Right lobe of liver (tissue), 6 donors: ENCODE data around the gene ZNF791. TPM values are rescaled to one million over a fixed set of nuclear protein-coding genes. Genes with fewer than 3 reads are reported as not detected.

Source experiments
- ATAC-seq, 4 donors: fragments of 200-7000 bp; cut with Tn5 transposase; one replicate each; pipeline ENCODE4 v1.9.1; 2020; ENCODE audit warnings: mild to moderate bottlenecking in 4 of 4, moderate library complexity in 4 of 4
- DNase-seq, 3 donors: peaks; one replicate each; pipeline ENCODE4 v3.0.0-alpha.2; 2020
- H3K27ac ChIP-seq, 3 donors: fragments of 200-600 bp; one replicate each; pipeline ENCODE4 v1.8.0; 2022
- H3K27me3 ChIP-seq, 2 donors: fragments of 200-600 bp; one replicate each; pipeline ENCODE4 v1.8.0; 2022
- H3K36me3 ChIP-seq, 4 donors: fragments of 200-600 bp; sonication (generic) in 1 of 4; one replicate each; pipeline versions ENCODE4 v1.5.1 to v1.8.0; 2017 to 2022; ENCODE audit warnings: control low read depth in 1 of 4
- H3K4me1 ChIP-seq, 4 donors: fragments of 200-600 bp; sonication (generic) in 1 of 4; one replicate each; pipeline versions ENCODE4 v1.5.1 to v1.8.0; 2017 to 2022; ENCODE audit warnings: control low read depth in 1 of 4
- H3K4me3 ChIP-seq, 3 donors: fragments of 200-600 bp; one replicate each; pipeline ENCODE4 v1.8.0; 2022
- H3K9me3 ChIP-seq, 4 donors: fragments of 200-600 bp; sonication (generic) in 1 of 4; one replicate each; pipeline versions ENCODE4 v1.5.1 to v1.8.0; 2017 to 2022; ENCODE audit warnings: control low read depth in 1 of 4
- POLR2A ChIP-seq: fragments of 450-650 bp; IDR thresholded peaks from one replicate; pipeline ENCODE4 v1.6.1; 2017; ENCODE audit warnings: antibody characterized with exemption, mild to moderate bottlenecking
- WGBS: methylation state at CpG from one replicate; pipeline ENCODE4 v1.1.6; 2018; ENCODE audit warnings: low coverage, low lambda C conversion rate; ENCODE audit not compliant: insufficient coverage; ENCODE audit errors: missing lambda C conversion rate; 5-methylcytosine and 5-hydroxymethylcytosine counted together
- intact Hi-C, 2 donors: fragments of 100-400 bp; cut with DNase I; formaldehyde crosslinking; loops; one replicate each; pipeline versions ENCODE4 v1.11.2 to v1.14.1; 2022
- total RNA-seq, 6 experiments: library from RNA; depleted of rRNA in 2 of 6; stranded (reverse); fragments of >200 nt in 2 of 6; fragmentation: NEBNext Ultra II Directional in 3 of 6; extraction: Animal tissue kit (Norgen Biotek cat#: 25700) in 3 of 6; gene quantifications; one replicate each; pipeline versions ENCODE4 v1.1.0 to v1.2.4, GENCODE V29; 2016 to 2023
- TF ChIP-seq, protein P1 (sequence below), 4 donors: fragments of 200-600 bp in 3 of 4; fragments of 450-650 bp in 1 of 4; IDR thresholded peaks; one replicate each; pipeline versions ENCODE4 v1.5.1 to v1.8.0; 2016 to 2022; ENCODE audit warnings: antibody characterized with exemption in 4 of 4, mild to moderate bottlenecking in 2 of 4
- donor health status: DM: no; HTN: yes; CAD: no.
- donor health status: DM: no; HTN: no; CAD: no.
- donor health status: DM: no; HTN: no; CAD: no.
- donor health status: DM: no; HTN: yes; CAD: no.
- donor health status: DM: no; HTN: yes; CAD: no.

The ZNF791 gene
- total RNA-seq, 6 experiments from 2014 or later = 5.5 to 10.7 (median 7.8) TPM

- intact Hi-C loops = no loop called here
- no peak overlapping the region for H3K27ac ChIP-seq
- H3K36me3 ChIP-seq = peaks cover 0 to 46% (median 42%) of the 10 kb centered on the region in 4 donors
Measured at GRCh38 chr19:12623361-12624031, 12.8 kb downstream of the ZNF791 start.

DNA sequence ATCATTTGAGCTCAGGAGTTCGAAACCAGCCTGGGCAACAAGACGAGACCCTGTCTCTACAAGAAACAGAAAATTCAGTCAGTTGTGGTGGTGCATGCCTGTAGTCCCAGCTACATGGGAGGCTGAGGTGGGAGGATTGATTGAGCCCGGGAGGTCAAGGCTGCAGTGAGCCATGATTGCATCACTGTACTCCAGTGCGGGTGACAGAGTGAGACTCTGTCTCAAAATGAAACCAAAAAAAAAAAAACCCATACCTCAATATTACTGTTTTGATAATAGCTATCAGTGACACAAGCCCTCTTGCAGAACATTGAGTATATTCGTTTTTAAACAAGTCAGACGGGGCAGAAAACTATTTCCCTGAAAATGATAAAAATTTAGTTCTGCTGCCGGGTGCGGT lies 16.2 kb downstream of the ZNF791 start:
- DNase-seq (peak in 1 of 3 donors; percentile 1), ATAC-seq (no peak)
- 96% methylated on average over 7 of the region's 8 CpGs for WGBS
- H3K4me1 ChIP-seq = no peaks in the 10 kb centered on the region
- H3K27ac ChIP-seq = no peak overlapping the region
- H3K27me3 ChIP-seq = no peaks in the 10 kb centered on the region
- intact Hi-C loops = no loop called here
- TF ChIP-seq, protein P1, sequence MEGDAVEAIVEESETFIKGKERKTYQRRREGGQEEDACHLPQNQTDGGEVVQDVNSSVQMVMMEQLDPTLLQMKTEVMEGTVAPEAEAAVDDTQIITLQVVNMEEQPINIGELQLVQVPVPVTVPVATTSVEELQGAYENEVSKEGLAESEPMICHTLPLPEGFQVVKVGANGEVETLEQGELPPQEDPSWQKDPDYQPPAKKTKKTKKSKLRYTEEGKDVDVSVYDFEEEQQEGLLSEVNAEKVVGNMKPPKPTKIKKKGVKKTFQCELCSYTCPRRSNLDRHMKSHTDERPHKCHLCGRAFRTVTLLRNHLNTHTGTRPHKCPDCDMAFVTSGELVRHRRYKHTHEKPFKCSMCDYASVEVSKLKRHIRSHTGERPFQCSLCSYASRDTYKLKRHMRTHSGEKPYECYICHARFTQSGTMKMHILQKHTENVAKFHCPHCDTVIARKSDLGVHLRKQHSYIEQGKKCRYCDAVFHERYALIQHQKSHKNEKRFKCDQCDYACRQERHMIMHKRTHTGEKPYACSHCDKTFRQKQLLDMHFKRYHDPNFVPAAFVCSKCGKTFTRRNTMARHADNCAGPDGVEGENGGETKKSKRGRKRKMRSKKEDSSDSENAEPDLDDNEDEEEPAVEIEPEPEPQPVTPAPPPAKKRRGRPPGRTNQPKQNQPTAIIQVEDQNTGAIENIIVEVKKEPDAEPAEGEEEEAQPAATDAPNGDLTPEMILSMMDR (IDR thresholded peaks at IDR 0.05) = no peak
- no peak for TF ChIP-seq POLR2A
- H3K9me3 ChIP-seq = peaks cover 5 to 24% (median 16%) of the 10 kb centered on the region in 4 donors
- H3K4me3 ChIP-seq = no peak overlapping the region
- H3K36me3 ChIP-seq = peaks cover 0 to 58% (median 47%) of the 10 kb centered on the region in 4 donors

More at GRCh38 chr19:12623361-12624031, 12.8 kb downstream of the ZNF791 start:
- no peak for ATAC-seq
- Histone ChIP-seq H3K4me1 (no peaks in the 10 kb centered on the region), H3K4me3 (no peak overlapping the region), H3K27me3 (no peaks in the 10 kb centered on the region), H3K9me3 (peaks cover 5 to 16% (median 12%) of the 10 kb centered on the region in 4 donors)
- no peak for DNase-seq
- 90% methylated on average over 4 of the region's 4 CpGs for WGBS
- TF ChIP-seq, protein P1 (IDR thresholded peaks at IDR 0.05) = no peak

GRCh38 chr19:12628040-12629022 lies 17.6 kb downstream of the ZNF791 start:
- Histone ChIP-seq H3K9me3 (peaks cover 5 to 24% (median 13%) of the 10 kb centered on the region in 4 donors), H3K4me1 (no peaks in the 10 kb centered on the region), H3K27me3 (no peaks in the 10 kb centered on the region), H3K4me3 (no peak overlapping the region), H3K36me3 (peaks cover 0 to 58% (median 47%) of the 10 kb centered on the region in 4 donors), H3K27ac (no peak overlapping the region)
- 98% methylated on average over 17 of the region's 17 CpGs for WGBS
- DNase-seq = no peak
- intact Hi-C loops = no loop called here
- ATAC-seq = no peak
- TF ChIP-seq, protein P1 (IDR thresholded peaks at IDR 0.05) = no peak
- no peak for TF ChIP-seq POLR2A

DNA sequence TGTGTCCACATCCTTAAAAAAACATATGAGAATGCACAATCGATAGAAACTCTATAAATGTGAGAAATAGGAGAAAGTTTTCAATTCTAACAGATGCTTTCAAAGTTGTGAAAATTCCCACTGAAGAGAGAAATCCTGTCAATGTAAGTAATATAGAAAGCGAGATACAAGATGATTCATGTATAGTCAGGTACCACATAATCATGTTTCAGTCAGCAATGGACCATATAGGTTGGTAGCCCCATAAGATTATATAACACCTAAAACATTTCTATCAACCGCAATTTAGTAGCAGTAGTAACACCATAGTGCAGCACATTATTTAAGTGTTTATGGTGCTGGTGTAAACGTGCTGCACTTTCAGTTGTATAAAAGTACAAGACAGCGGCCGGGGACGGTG lies 18.5 kb downstream of the ZNF791 start:
- no peaks in the 10 kb centered on the region for H3K27me3 ChIP-seq
- peaks cover 5 to 24% (median 13%) of the 10 kb centered on the region in 4 donors for H3K9me3 ChIP-seq
- no peak for ATAC-seq
- H3K27ac ChIP-seq = no peak overlapping the region
- intact Hi-C loops = no loop called here
- WGBS = 94% methylated on average over 5 of the region's 7 CpGs
- no peak for DNase-seq
- H3K4me1 ChIP-seq = no peaks in the 10 kb centered on the region
- TF ChIP-seq, protein P1 (IDR thresholded peaks at IDR 0.05) = no peak
- no peak for TF ChIP-seq POLR2A
- H3K36me3 ChIP-seq = peaks cover 0 to 53% (median 46%) of the 10 kb centered on the region in 4 donors
- H3K4me3 ChIP-seq = no peak overlapping the region
